GM21526 (cell line): ENCODE data around the gene UGT1A1.

Experiments
- ATAC-seq: cut with Tn5 transposase; IDR thresholded peaks from one replicate; pipeline ENCODE4 v1.9.1; 2021; ENCODE audit warnings: moderate library complexity; ENCODE audit not compliant: unreplicated experiment, low FRiP score

UGT1A1 gene

GRCh38 chr2:233794128-233794658, 34.1 kb downstream of the UGT1A1 start:
- ATAC-seq: no peak

DNA sequence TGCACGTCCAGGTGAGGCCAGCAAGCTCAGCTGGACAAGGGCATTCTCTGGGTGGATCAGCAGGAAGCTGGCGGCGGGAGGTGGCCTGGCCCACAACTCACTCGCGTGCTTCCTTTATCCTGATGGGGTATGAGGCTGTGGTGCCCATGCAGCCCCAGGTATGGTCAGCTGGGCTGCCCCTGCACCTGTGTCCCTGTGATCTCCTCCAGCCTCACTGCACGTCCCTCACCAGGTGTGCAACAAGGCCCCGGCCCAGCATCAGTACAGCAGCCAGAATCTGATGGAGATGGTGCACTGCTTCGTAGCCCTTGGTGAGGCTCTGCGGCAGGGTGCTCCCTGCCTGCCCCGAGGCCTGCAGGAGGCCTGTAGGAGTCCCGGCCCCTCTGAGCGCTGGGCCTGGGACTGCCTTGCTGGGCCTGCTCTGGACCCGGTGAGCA, 35.7 kb downstream of the UGT1A1 start:
- ATAC-seq: no peak

GRCh38 chr2:233796254-233796653, 36.2 kb downstream of the UGT1A1 start:
- no peak for ATAC-seq

DNA sequence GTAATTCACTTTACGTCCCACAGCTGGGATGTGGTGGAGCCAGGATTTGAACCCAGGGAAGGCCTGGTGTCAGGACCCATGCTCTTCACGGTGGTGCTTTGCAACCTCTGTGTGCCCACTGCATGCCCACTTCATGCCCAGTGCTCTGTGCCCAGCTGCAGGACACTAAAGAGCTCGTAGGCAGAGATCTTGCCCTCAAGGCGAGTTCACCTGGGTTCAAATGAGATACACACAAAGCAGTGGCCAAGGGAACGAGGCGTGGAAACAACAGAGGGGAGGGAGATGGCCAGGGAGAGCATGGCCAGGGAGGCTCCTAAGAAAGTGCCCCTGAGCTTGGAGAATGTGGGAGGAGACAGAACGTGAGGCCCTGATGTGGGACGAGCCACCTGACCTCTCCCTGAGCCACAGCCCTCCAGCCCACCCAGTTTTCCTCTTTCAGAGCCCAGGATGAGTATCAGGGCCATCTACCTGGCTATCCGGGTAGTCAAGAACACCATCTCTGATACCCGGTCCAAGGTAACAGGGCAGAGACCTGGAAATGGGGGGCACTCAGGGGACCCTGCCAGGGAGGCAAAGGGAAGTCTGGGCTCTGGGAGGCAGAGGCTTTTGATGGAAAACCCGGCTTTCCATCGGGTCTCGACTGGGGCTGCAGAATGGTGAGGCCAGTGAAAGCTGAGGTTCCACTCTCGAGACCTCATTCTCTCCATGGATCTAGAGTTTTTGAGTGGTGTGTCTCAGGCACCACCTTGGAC, 38.4 kb downstream of the UGT1A1 start:
- ATAC-seq: no peak

DNA sequence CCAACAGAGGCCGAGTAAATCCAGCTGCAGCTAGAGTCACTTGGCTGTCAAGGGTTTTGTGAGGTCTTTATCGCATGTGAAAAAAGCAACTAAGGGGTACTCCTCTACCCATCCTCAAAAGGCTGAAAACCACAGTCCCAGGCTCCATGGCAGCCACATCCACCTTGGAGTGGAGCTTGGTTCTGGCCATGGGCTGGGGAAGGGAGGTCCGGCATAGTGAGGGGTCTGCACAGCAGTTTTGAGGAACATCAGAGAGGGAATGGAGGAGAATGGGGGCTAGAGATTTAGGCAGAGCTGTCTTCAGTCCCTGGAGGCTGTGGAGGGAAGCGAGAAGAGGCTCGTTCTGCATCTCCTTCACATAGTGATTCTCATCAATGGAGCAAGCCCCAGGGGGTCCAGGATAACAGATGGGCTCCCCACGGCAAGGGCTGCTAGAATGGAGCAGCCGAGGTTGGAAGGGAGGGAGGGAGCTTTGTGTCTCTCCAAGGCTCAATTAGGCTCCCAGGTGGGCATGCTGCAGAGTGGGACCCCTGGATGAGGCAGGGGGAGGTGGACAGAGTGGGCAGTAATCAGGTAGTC, 39.1 kb downstream of the UGT1A1 start:
- ATAC-seq: no peak

DNA sequence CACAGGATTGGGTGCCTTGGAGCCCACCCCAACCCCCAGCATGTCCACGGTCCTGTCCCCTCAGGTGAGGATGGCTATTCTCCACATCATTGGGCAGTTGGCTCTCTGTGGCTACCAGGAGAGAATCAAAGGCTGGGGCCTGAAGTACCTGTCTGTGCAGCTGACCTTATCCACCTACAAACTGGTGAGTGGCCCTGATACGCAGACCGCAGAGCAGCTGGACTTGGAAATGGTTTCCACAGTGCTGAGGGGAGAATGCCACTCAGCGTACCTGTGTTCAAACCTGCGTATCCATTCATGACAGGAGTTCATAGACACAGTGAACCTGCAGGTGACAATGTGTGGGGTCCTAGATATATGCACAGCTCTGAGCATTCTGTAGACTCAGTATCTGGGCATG, 39.6 kb downstream of the UGT1A1 start:
- ATAC-seq: no peak

GRCh38 chr2:233800208-233800607, 40.1 kb downstream of the UGT1A1 start:
- ATAC-seq: no peak

DNA sequence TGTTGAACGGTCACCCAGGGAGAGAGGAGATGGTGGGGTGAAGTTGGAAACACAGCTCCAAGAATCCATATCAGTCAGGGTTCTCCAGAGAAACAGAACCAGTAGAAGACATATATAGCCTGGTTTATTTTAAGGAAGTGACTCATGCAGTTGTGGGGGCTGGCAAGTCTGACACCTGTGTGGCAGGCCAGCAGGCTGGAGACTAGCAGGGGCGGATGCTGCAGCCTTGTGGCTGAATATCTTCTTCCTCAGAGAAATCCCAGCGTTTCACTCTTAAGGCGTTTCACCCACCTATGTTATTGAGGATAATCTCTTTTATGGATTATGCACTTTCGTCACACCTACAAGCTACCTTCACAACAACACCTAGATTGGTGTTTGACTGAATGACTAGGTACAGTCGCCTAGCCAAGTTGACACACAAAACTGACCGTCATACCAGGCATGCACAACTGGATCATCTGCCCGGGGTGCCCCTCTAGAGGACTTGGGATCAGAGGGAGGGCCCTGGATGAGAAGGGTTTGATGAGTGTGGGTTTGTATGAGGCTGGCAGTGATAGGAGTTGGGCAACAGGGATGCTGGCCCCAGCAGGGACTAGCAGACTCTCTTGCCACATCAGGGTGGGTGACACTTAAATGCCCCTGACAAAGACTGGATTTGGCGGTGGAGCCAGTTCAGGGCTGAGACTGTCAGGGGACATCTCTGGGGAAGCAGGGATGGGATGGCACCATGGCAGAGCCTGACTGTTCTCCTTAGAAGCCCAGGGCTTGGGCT, 41.5 kb downstream of the UGT1A1 start:
- ATAC-seq: no peak

GRCh38 chr2:233802132-233802815, 42.2 kb downstream of the UGT1A1 start:
- ATAC-seq: no peak

DNA sequence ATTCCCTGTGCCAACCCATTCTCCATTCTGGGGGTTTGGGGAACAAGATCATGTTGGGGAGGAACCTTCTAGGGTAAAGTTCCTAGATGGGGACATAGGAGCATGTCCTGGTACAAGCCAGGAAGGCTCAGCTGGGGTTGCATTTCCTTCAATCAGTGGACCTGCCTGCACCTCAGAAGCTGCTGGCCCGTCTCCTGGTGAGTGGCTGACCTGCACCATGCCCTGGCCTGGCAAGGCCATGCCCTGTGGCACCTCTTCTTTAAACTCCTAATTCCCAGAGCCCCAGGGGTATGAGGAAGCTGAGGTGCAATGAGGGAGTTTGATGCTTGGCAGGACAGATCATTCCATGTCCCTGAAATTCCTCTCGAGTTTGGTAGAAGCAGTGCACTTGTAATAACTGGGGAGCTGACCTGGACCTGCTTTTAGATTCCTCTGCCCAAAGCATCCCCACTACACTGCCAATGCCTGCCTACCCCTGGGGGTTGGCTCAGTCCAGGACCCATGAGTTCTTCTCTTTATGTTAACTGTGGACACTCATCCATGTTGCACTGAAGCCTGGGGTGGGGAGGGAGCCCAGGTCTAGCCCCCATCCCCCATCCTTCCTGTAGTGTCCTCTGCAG, 43.3 kb downstream of the UGT1A1 start:
- ATAC-seq: no peak

- ATAC-seq: no peak
These were observed 43.9 kb downstream of the UGT1A1 start for GRCh38 chr2:233803994-233804393.

DNA sequence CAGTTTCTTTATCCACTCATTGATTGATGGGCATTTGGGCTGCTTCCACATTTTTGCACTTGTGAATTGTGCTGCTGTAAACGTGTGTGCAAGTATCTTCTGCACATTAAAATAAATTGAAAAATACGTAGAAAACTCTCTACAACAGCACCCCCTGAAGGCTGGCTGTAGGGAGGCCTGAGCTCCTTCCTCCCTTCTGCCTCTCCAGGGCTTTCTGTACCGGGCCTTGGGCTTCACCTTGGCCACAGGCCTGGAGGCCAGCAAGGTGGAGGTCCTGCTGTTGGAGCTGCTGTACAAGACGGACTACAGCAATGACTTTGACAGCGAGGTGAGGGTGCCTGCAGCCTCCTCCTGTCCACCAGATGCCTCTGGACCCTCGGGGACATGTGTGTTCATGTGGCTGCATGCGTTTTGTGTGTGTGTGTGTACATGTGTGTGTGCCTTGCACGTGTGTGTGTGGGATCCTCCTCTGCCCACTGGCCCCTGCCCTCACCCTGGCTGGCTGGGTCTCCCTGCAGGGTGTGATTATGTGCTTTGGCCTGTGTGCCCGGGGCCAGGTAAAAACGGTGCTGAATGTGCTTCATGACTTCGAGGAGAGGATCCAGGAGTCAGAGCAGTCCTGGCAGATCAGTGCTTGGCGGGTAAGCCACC, 47.3 kb downstream of the UGT1A1 start:
- no peak for ATAC-seq

- ATAC-seq: no peak
These were observed 48.2 kb downstream of the UGT1A1 start for GRCh38 chr2:233807966-233808935.

DNA sequence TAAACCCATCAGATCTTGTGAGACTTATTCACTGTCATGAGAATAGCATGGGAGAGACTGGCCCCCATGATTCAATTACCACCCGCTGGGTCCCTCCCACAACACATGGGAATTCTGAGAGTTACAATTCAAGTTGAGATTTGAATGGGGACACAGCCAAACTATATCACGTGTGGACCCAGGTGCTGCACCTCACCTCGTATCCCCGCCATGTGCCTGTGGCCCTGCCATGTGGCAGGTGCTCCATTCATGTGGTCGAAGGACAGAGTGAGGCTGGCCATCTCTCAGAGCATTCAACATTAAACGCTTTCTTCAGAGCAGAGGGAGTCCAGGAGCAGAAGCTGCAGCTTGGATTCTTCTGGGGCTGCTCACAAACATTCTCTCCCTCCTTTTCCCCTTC, 50.3 kb downstream of the UGT1A1 start:
- ATAC-seq: no peak

DNA sequence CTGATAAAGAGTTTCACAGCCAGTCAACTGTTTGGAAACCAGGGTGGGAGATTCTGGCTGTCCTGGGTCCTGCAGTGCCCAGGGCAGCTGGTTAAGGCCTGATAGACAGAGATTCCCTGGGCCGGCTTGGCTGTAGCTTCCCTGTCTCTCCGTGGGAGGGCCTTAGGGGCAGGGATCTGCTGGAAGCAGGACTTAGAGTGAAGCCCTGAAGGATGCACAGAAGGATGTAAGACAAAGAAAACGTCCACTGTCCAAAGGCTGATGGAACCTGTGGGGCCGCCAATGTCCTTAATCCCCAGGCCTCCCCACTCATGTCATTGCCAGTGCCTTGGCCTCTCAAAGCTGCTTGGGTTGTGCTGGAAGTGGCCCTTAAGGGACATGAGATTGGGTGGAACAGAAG, 51.0 kb downstream of the UGT1A1 start:
- ATAC-seq: no peak

DNA sequence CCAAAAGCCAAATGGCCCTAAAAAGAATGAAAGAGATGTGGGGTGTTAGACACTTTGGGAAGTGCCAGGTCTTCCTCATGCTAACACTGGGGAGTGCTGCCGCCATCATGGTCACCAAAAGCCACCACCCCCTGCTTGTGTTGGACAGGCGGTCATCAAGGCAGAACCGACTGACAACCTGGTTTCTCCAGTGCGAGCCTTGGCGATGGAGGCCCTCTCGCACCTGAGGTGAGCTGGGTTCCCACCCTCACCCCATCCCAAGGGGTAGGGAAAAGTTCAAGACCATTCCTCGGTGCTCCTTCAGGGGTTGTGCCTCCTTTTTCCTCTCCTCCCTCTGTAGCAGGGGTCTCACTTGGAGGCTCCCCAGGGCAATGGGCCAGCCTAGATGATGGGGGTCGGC, 51.7 kb downstream of the UGT1A1 start:
- no peak for ATAC-seq

DNA sequence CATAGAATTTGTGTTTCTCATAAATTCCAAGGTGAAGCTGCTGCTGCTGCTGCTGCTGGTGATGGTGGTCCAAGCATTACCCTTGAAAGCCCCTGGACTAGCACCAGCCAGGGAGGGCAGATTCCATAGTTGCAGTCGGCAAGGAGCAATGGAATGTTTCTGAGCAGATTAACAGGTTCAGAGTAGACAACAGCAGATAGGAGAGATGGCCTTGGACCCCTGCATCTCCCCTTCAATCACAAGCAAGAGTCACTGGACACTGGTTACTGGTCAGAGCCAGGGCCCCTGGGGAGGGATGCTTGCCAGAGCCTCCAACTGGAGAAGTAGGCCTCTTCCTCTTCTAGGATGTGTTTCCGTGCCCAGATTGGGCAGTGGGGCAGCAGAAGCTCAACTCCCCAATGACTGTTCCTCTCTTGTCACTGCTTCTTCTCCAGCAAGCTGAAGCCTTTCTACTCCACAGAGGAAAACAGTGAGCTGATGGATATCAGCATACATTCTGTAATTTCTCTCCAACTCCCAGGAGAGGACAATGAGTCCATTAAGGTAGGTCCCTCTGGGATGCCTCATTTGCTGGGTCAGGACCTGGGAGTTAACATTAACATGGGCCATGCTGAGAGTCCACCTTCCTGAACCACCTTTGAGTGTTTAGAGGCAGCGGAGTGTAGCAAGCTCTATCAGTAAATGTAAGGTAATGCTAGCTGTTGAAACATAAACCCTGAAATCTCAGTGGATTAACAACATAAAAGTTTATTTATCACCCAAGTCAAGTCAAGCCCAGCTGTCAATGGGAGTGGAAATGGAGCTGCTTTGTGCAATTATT, 53.4 kb downstream of the UGT1A1 start:
- no peak for ATAC-seq
